Measurements from ENCODE around the gene PPM1D.
"Not testable (repeated sequence)": the region's sequence is repeated elsewhere in the genome, so short reads cannot be mapped to it uniquely, and the experiment has no call there.

DNA sequence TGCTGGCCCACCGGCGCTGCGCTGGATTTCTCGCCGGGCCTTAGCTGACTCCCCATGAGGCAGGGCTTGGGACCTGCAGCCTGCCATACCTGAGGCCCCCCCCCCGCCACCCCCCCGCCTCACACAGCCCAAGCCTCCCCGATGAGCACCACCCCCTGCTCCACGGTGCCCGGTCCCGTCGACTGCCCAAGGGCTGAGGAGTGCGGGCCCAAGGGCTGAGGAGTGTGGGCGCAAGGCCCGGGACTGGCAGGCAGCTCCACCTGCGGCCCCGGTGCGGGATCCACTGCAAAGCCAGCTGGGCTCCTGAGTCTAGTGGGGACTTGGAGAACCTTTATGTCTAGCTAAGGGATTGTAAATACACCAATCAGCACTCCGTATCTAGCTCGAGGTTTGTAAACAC lies 13.8 kb downstream of the PPM1D start:
- not testable (repeated sequence) for TF ChIP-seq ZNF274 (IDR thresholded peaks at IDR 0.05; ENCODE audit: low read depth, low read length); YY1 (IDR thresholded peaks at IDR 0.05; ENCODE audit: insufficient read depth, insufficient read length)

All from NT2/D1 (cell line).